NCI-H524 (cell line): Measurements from ENCODE around the gene PNPLA2.

Source experiments
- DNase-seq, 2 experiments: peaks; one replicate each; lab custom pipeline; 2025; lab: John Stamatoyannopoulos, UW

The PNPLA2 gene

GRCh38 chr11:844693-845644 lies 26.3 kb downstream of the PNPLA2 start:
- DNase-seq, result no peak

GRCh38 chr11:845872-846495 lies 27.3 kb downstream of the PNPLA2 start:
- no peak for DNase-seq

GRCh38 chr11:846496-847098 lies 27.9 kb downstream of the PNPLA2 start:
- DNase-seq, result no peak

GRCh38 chr11:847876-848275 lies 29.2 kb downstream of the PNPLA2 start:
- no peak for DNase-seq

- DNase-seq, result no peak
Measured at GRCh38 chr11:848380-848931, 29.7 kb downstream of the PNPLA2 start.

GRCh38 chr11:849104-849824 lies 30.6 kb downstream of the PNPLA2 start:
- peak; percentile 31 to 59 for DNase-seq

- peak in 1 of 2 experiments; percentile 59 for DNase-seq
Measured at GRCh38 chr11:849951-850774, 31.4 kb downstream of the PNPLA2 start.

GRCh38 chr11:850775-851763 lies 32.4 kb downstream of the PNPLA2 start:
- DNase-seq, result peak; percentile 22 to 54

GRCh38 chr11:852762-853161 lies 34.0 kb downstream of the PNPLA2 start:
- DNase-seq, result no peak

GRCh38 chr11:853682-854448 lies 35.2 kb downstream of the PNPLA2 start:
- DNase-seq, result no peak

GRCh38 chr11:854601-855329 lies 36.1 kb downstream of the PNPLA2 start:
- DNase-seq, result no peak

GRCh38 chr11:855330-855674 lies 36.6 kb downstream of the PNPLA2 start:
- no peak for DNase-seq

GRCh38 chr11:855796-856195 lies 37.1 kb downstream of the PNPLA2 start:
- no peak for DNase-seq

GRCh38 chr11:856397-856796 lies 37.7 kb downstream of the PNPLA2 start:
- peak in 1 of 2 experiments; percentile 70 for DNase-seq

GRCh38 chr11:858053-858761 lies 39.5 kb downstream of the PNPLA2 start:
- DNase-seq, result no peak

- no peak for DNase-seq
Measured at GRCh38 chr11:858762-859339, 40.1 kb downstream of the PNPLA2 start.

- peak; percentile 41 to 83 for DNase-seq
Measured at GRCh38 chr11:859394-860131, 40.8 kb downstream of the PNPLA2 start.
